ENCODE data around the gene KCNT1.

The KCNT1 gene

GRCh38 chr9:135804581-135805421 lies 102.8 kb downstream of the KCNT1 start:
- DNase-seq = no peak

GRCh38 chr9:135805422-135806022 lies 103.5 kb downstream of the KCNT1 start:
- no peak for DNase-seq

GRCh38 chr9:135809166-135809565 lies 107.2 kb downstream of the KCNT1 start:
- no peak for DNase-seq

- no peak for DNase-seq
Observed at GRCh38 chr9:135810806-135811575, 109.0 kb downstream of the KCNT1 start.

GRCh38 chr9:135811801-135812200 lies 109.8 kb downstream of the KCNT1 start:
- no peak for DNase-seq

- no peak for DNase-seq
Observed at GRCh38 chr9:135812961-135813360, 111.0 kb downstream of the KCNT1 start.

- DNase-seq = no peak
Observed at GRCh38 chr9:135813671-135814290, 111.8 kb downstream of the KCNT1 start.

GRCh38 chr9:135814421-135815095 lies 112.6 kb downstream of the KCNT1 start:
- DNase-seq = no peak

- DNase-seq = no peak
Observed at GRCh38 chr9:135815413-135815812, 113.4 kb downstream of the KCNT1 start.

- no peak for DNase-seq
Observed at GRCh38 chr9:135815830-135816650, 114.1 kb downstream of the KCNT1 start.

- no peak for DNase-seq
Observed at GRCh38 chr9:135816651-135816970, 114.6 kb downstream of the KCNT1 start.

- no peak for DNase-seq
Observed at GRCh38 chr9:135817951-135818717, 116.1 kb downstream of the KCNT1 start.

GRCh38 chr9:135818718-135819475 lies 116.9 kb downstream of the KCNT1 start:
- DNase-seq = no peak

GRCh38 chr9:135819905-135820304 lies 117.9 kb downstream of the KCNT1 start:
- no peak for DNase-seq

- DNase-seq = no peak
Observed at GRCh38 chr9:135820661-135821060, 118.7 kb downstream of the KCNT1 start.

- no peak for DNase-seq
Observed at GRCh38 chr9:135821116-135821515, 119.1 kb downstream of the KCNT1 start.

GRCh38 chr9:135821733-135822373 lies 119.9 kb downstream of the KCNT1 start:
- no peak for DNase-seq

GRCh38 chr9:135822374-135822755 lies 120.4 kb downstream of the KCNT1 start:
- no peak for DNase-seq

GRCh38 chr9:135823036-135823435 lies 121.1 kb downstream of the KCNT1 start:
- no peak for DNase-seq
